HepG2 (cell line): ENCODE results near the gene NR3C2. TPM values are rescaled to one million over a fixed set of nuclear protein-coding genes. Genes with fewer than 3 reads are reported as not detected.

ENCODE experiments used
- AHDC1 ChIP-seq: sonication (generic); formaldehyde crosslinking; IDR thresholded peaks from 2 replicates; pipeline ENCODE4 v1.5.1; 2020; ENCODE audit warnings: mild to moderate bottlenecking, missing genetic modification reagents, borderline replicate concordance
- CREM ChIP-seq, 2 experiments: sonication (generic) in 1 of 2; formaldehyde crosslinking in 1 of 2; IDR thresholded peaks; 2 replicates each; pipeline versions ENCODE4 v1.4.0 to v1.6.1; 2016 to 2020; ENCODE audit warnings: antibody characterized with exemption in 1 of 2, mild to moderate bottlenecking in 1 of 2, missing genetic modification reagents in 1 of 2
- ELF4 ChIP-seq: sonication (generic); formaldehyde crosslinking; IDR thresholded peaks from 2 replicates; pipeline ENCODE4 v1.5.0; 2020; ENCODE audit warnings: missing genetic modification reagents, mild to moderate bottlenecking, moderate library complexity, borderline replicate concordance
- FOXA1 ChIP-seq, 2 experiments: fragments of 450-650 bp in 1 of 2; sonication (generic) in 1 of 2; formaldehyde crosslinking in 1 of 2; IDR thresholded peaks; 2 replicates each; pipeline versions ENCODE4 v1.4.0 to v1.6.1; 2016 to 2020; ENCODE audit warnings: missing genetic modification reagents in 1 of 2
- FOXJ3 ChIP-seq: sonication (generic); formaldehyde crosslinking; IDR thresholded peaks from 2 replicates; pipeline ENCODE4 v1.4.0; 2020; ENCODE audit warnings: missing genetic modification reagents, mild to moderate bottlenecking, borderline replicate concordance
- GATAD2A ChIP-seq: IDR thresholded peaks from 2 replicates; pipeline ENCODE4 v1.6.1; 2016
- HOMEZ ChIP-seq: IDR thresholded peaks from 2 replicates; pipeline ENCODE4 v1.6.1; 2016; ENCODE audit warnings: low read depth
- IRF2 ChIP-seq: IDR thresholded peaks from 2 replicates; pipeline ENCODE4 v1.6.1; 2018; ENCODE audit warnings: missing genetic modification reagents, missing compliant biosample characterization
- JUND ChIP-seq: sonication (generic); formaldehyde crosslinking; IDR thresholded peaks from 2 replicates; pipeline ENCODE4 v1.8.0; 2022; ENCODE audit warnings: mild to moderate bottlenecking, missing genetic modification reagents
- MED1 ChIP-seq: sonication (generic); formaldehyde crosslinking; IDR thresholded peaks from 2 replicates; pipeline ENCODE4 v1.4.0; 2020; ENCODE audit warnings: missing genetic modification reagents
- RXRB ChIP-seq: IDR thresholded peaks from 2 replicates; pipeline ENCODE4 v1.6.1; 2016; ENCODE audit warnings: borderline replicate concordance, missing genetic modification reagents, missing compliant biosample characterization
- SNAI1 ChIP-seq: sonication (generic); formaldehyde crosslinking; IDR thresholded peaks from 2 replicates; pipeline ENCODE4 v1.5.0; 2020; ENCODE audit warnings: mild to moderate bottlenecking, missing genetic modification reagents, borderline replicate concordance
- SOX6 ChIP-seq, 2 experiments: fragments of 450-650 bp in 1 of 2; sonication (generic) in 1 of 2; formaldehyde crosslinking in 1 of 2; IDR thresholded peaks; 2 replicates each; pipeline versions ENCODE4 v1.4.0 to v1.6.1; 2017 to 2020; ENCODE audit warnings: antibody characterized with exemption in 1 of 2, mild to moderate bottlenecking in 1 of 2, missing genetic modification reagents in 1 of 2
- TCF7 ChIP-seq: sonication (generic); IDR thresholded peaks from 2 replicates; pipeline ENCODE4 v1.6.1; 2016; ENCODE audit warnings: antibody characterized with exemption, low read depth
- TRAFD1 ChIP-seq: sonication (generic); formaldehyde crosslinking; IDR thresholded peaks from 2 replicates; pipeline ENCODE4 v1.5.1; 2020; ENCODE audit warnings: missing genetic modification reagents, mild to moderate bottlenecking, borderline replicate concordance
- UBTF ChIP-seq: sonication (generic); formaldehyde crosslinking; IDR thresholded peaks from 2 replicates; pipeline ENCODE4 v1.4.0; 2020; ENCODE audit warnings: mild to moderate bottlenecking, missing genetic modification reagents
- ZNF331 ChIP-seq: sonication (generic); formaldehyde crosslinking; IDR thresholded peaks from 2 replicates; pipeline ENCODE4 v1.4.0; 2020; ENCODE audit warnings: missing genetic modification reagents
- ZNF652 ChIP-seq: IDR thresholded peaks from 2 replicates; pipeline ENCODE4 v1.6.1; 2016; ENCODE audit warnings: low read depth, borderline replicate concordance
- ZNF83 ChIP-seq: sonication (generic); formaldehyde crosslinking; IDR thresholded peaks from 2 replicates; pipeline ENCODE4 v1.4.0; 2020; ENCODE audit warnings: missing genetic modification reagents, mild to moderate bottlenecking, borderline replicate concordance
- polyA plus RNA-seq, 8 experiments: library from polyadenylated mRNA; depleted of rRNA in 3 of 8; stranded (reverse) in 7 of 8; unstranded in 1 of 8; fragments of >200 nt; fragmentation: Illumina TruSeq in 4 of 8; extraction: Trizol in 4 of 8; gene quantifications; 2 replicates each; pipeline versions ENCODE4 v1.2.1 to v1.2.3, GENCODE V29; 2011 to 2016; ENCODE audit warnings: low read depth in 4 of 8, missing spikeins in 1 of 8, mixed read lengths in 1 of 8; ENCODE audit not compliant: insufficient read depth in 1 of 8
- total RNA-seq, 5 experiments: library from RNA; depleted of rRNA; stranded (reverse); fragments of >200 nt; fragmentation: Illumina TruSeq; extraction: Trizol; gene quantifications; 2 replicates each; pipeline ENCODE4 v1.2.3, GENCODE V29; 2016; ENCODE audit warnings: low read depth in 1 of 5

Gene NR3C2
- total and polyA plus RNA-seq, 2 of the 13 experiments (the other 11 are each of a cell fraction or from before 2014, with no cell fraction given) = 0.26 to 0.46 TPM

GRCh38 chr4:148376151-148376550, 66.1 kb downstream of the NR3C2 start (continued):
- peak; percentile 90; the same call in 1 of the 2 replicates for TF ChIP-seq AHDC1 (CRISPR knock-in tag)
- no peak for TF ChIP-seq TRAFD1
- TF ChIP-seq JUND (CRISPR knock-in tag) = no peak
- TF ChIP-seq SNAI1 (CRISPR knock-in tag) = no peak
- TF ChIP-seq SOX6 (IDR thresholded peaks at IDR 0.05) = no peak
- TF ChIP-seq SOX6 (CRISPR knock-in tag; IDR thresholded peaks at IDR 0.05) = peak; percentile 93
- TF ChIP-seq ZNF83 (CRISPR knock-in tag) = no peak
- TF ChIP-seq ELF4 (CRISPR knock-in tag) = no peak
- peak; percentile 16; the same call in 1 of the 2 replicates for TF ChIP-seq MED1 (CRISPR knock-in tag)
- peak; percentile 37; the same call in 1 of the 2 replicates for TF ChIP-seq RXRB (CRISPR knock-in tag)
- no peak for TF ChIP-seq FOXA1 (IDR thresholded peaks at IDR 0.05)
- TF ChIP-seq FOXA1 (CRISPR knock-in tag; IDR thresholded peaks at IDR 0.05) = peak; percentile 74
- 0 out of 2 replicates have a peak, but pooled peaks have one; percentile 11 for TF ChIP-seq HOMEZ (CRISPR knock-in tag)
- TF ChIP-seq UBTF (CRISPR knock-in tag) = no peak
- TF ChIP-seq CREM (IDR thresholded peaks at IDR 0.05) = peak; percentile 60
- TF ChIP-seq CREM (CRISPR knock-in tag; IDR thresholded peaks at IDR 0.05) = no peak
- TF ChIP-seq FOXJ3 (CRISPR knock-in tag) = peak; percentile 61; the same call in 1 of the 2 replicates
- peak; percentile 33; the same call in 1 of the 2 replicates for TF ChIP-seq IRF2 (CRISPR knock-in tag)
- TF ChIP-seq GATAD2A (CRISPR knock-in tag) = peak; percentile 92
- peak; percentile 12; the same call in 1 of the 2 replicates for TF ChIP-seq ZNF652
- peak; percentile 63 for TF ChIP-seq TCF7
- TF ChIP-seq ZNF331 = peak; percentile 92
